KG1 (cell line): Measurements from ENCODE around the gene NPTX2.

Experiments
- DNase-seq: peaks from one replicate; lab custom pipeline; 2025; lab: John Stamatoyannopoulos, UW

Gene NPTX2

GRCh38 chr7:98618786-98619185 lies 1.7 kb downstream of the NPTX2 start:
- DNase-seq, result no peak

GRCh38 chr7:98619450-98620321 lies 2.6 kb downstream of the NPTX2 start:
- DNase-seq, result no peak

GRCh38 chr7:98621573-98622482 lies 4.7 kb downstream of the NPTX2 start:
- no peak for DNase-seq

GRCh38 chr7:98622926-98623325 lies 5.8 kb downstream of the NPTX2 start:
- DNase-seq, result no peak

GRCh38 chr7:98624846-98625420 lies 7.8 kb downstream of the NPTX2 start:
- no peak for DNase-seq

- DNase-seq, result no peak
Observed at GRCh38 chr7:98626460-98627412, 9.7 kb downstream of the NPTX2 start.

GRCh38 chr7:98627413-98627790 lies 10.3 kb downstream of the NPTX2 start:
- no peak for DNase-seq

- no peak for DNase-seq
Observed at GRCh38 chr7:98628418-98628817, 11.3 kb downstream of the NPTX2 start.

GRCh38 chr7:98629001-98629431 lies 11.9 kb downstream of the NPTX2 start:
- no peak for DNase-seq

- DNase-seq, result no peak
Observed at GRCh38 chr7:98630149-98630548, 13.1 kb downstream of the NPTX2 start.

GRCh38 chr7:98630770-98631169 lies 13.7 kb downstream of the NPTX2 start:
- DNase-seq, result no peak

- no peak for DNase-seq
Observed at GRCh38 chr7:98638853-98639252, 21.8 kb downstream of the NPTX2 start.

- DNase-seq, result no peak
Observed at GRCh38 chr7:98640375-98640774, 23.3 kb downstream of the NPTX2 start.

GRCh38 chr7:98641646-98642500 lies 24.8 kb downstream of the NPTX2 start:
- peak; percentile 15 for DNase-seq

- DNase-seq, result no peak
Observed at GRCh38 chr7:98643236-98643985, 26.3 kb downstream of the NPTX2 start.

- DNase-seq, result no peak
Observed at GRCh38 chr7:98646465-98646864, 29.4 kb downstream of the NPTX2 start.

GRCh38 chr7:98647326-98647725 lies 30.2 kb downstream of the NPTX2 start:
- no peak for DNase-seq

- DNase-seq, result no peak
Observed at GRCh38 chr7:98651760-98652159, 34.7 kb downstream of the NPTX2 start.

GRCh38 chr7:98653601-98654310 lies 36.7 kb downstream of the NPTX2 start:
- no peak for DNase-seq
